Measurements from ENCODE around the gene LCN2. TPM values are rescaled to one million over a fixed set of nuclear protein-coding genes. Genes with fewer than 3 reads are reported as not detected.

LCN2 gene
- total RNA-seq, 2 experiments from 2014 or later: not detected

- peaks cover 2% of the 10 kb centered on the region for H3K36me3 Mint-ChIP-seq
- no peaks in the 10 kb centered on the region for H3K9me3 Mint-ChIP-seq (ENCODE audit: low read depth)
- no peak overlapping the region for H3K4me3 Mint-ChIP-seq
- no peaks in the 10 kb centered on the region for H3K27me3 Mint-ChIP-seq
- no peak overlapping the region for H3K27ac Mint-ChIP-seq
- DNase-seq: no peak
- ATAC-seq: no peak
- CTCF ChIA-PET: interaction anchor here (0.8 to 3.6 kb wide), 30 partner anchors 7 to 347 kb away, joined by 3 to 24 read pairs (median 6); partner anchors contain the start of genes BBLN, NAIF1, PIP5KL1 and PTGES2
- peaks cover 5% of the 10 kb centered on the region for H3K4me1 Mint-ChIP-seq
These were observed 30.8 kb upstream of the LCN2 start for GRCh38 chr9:128118472-128118857.

GRCh38 chr9:128118971-128119665 is 30.1 kb upstream of the LCN2 start:
- DNase-seq: no peak
- no peak overlapping the region for H3K4me3 Mint-ChIP-seq
- CTCF ChIA-PET: interaction anchor here (1.2 to 1.8 kb wide), 3 partner anchors 9 to 58 kb away, joined by 3 to 8 read pairs (median 4); no protein-coding TSS in a partner anchor
- no peak overlapping the region for H3K27ac Mint-ChIP-seq
- H3K9me3 Mint-ChIP-seq (ENCODE audit: low read depth): no peaks in the 10 kb centered on the region
- peaks cover 5% of the 10 kb centered on the region for H3K4me1 Mint-ChIP-seq
- peaks cover 3% of the 10 kb centered on the region for H3K36me3 Mint-ChIP-seq
- H3K27me3 Mint-ChIP-seq: no peaks in the 10 kb centered on the region
- no peak for ATAC-seq

- DNase-seq: no peak
- Mint-ChIP-seq H3K4me3 (no peak overlapping the region), H3K36me3 (peaks cover 3% of the 10 kb centered on the region), H3K27me3 (no peaks in the 10 kb centered on the region), H3K4me1 (peaks cover 10% of the 10 kb centered on the region), H3K9me3 (ENCODE audit: low read depth) (no peaks in the 10 kb centered on the region), H3K27ac (no peak overlapping the region)
- no peak for ATAC-seq
- CTCF ChIA-PET: interaction anchor here (1.2 to 1.8 kb wide), 3 partner anchors 8 to 59 kb away, joined by 3 to 8 read pairs (median 4); no protein-coding TSS in a partner anchor
These were observed 29.1 kb upstream of the LCN2 start for GRCh38 chr9:128120061-128120740.

- no peak for DNase-seq
- H3K27me3 Mint-ChIP-seq: no peaks in the 10 kb centered on the region
- no peaks in the 10 kb centered on the region for H3K9me3 Mint-ChIP-seq (ENCODE audit: low read depth)
- H3K4me3 Mint-ChIP-seq: no peak overlapping the region
- H3K4me1 Mint-ChIP-seq: peaks cover 17% of the 10 kb centered on the region
- CTCF ChIA-PET: interaction anchor here (1.4 to 1.8 kb wide), 2 partner anchors 8 to 179 kb away, joined by 3 to 8 read pairs; no protein-coding TSS in a partner anchor
- peaks cover 3% of the 10 kb centered on the region for H3K36me3 Mint-ChIP-seq
- no peak overlapping the region for H3K27ac Mint-ChIP-seq
- ATAC-seq: no peak
These were observed 28.4 kb upstream of the LCN2 start for GRCh38 chr9:128120741-128121465.

- H3K4me3 Mint-ChIP-seq: no peak overlapping the region
- H3K9me3 Mint-ChIP-seq (ENCODE audit: low read depth): no peaks in the 10 kb centered on the region
- peaks cover 22% of the 10 kb centered on the region for H3K4me1 Mint-ChIP-seq
- ATAC-seq (no peak), DNase-seq (no peak)
- peaks cover 3% of the 10 kb centered on the region for H3K36me3 Mint-ChIP-seq
- CTCF ChIA-PET: interaction anchor here (1.4 kb wide), 1 partner anchor 179 kb away, joined by 3 read pairs; no protein-coding TSS in a partner anchor
- H3K27me3 Mint-ChIP-seq: no peaks in the 10 kb centered on the region
- H3K27ac Mint-ChIP-seq: no peak overlapping the region
These were observed 27.8 kb upstream of the LCN2 start for GRCh38 chr9:128121466-128121810.

- CTCF ChIA-PET: interaction anchor here (1.4 kb wide), 1 partner anchor 180 kb away, joined by 3 read pairs; no protein-coding TSS in a partner anchor
- H3K36me3 Mint-ChIP-seq: peaks cover 3% of the 10 kb centered on the region
- H3K27me3 Mint-ChIP-seq: no peaks in the 10 kb centered on the region
- peaks cover 22% of the 10 kb centered on the region for H3K4me1 Mint-ChIP-seq
- H3K9me3 Mint-ChIP-seq (ENCODE audit: low read depth): no peaks in the 10 kb centered on the region
- DNase-seq (no peak), ATAC-seq (no peak)
- no peak overlapping the region for H3K4me3 Mint-ChIP-seq
- H3K27ac Mint-ChIP-seq: no peak overlapping the region
These were observed 27.1 kb upstream of the LCN2 start for GRCh38 chr9:128121924-128122808.

GRCh38 chr9:128122809-128123175 is 26.5 kb upstream of the LCN2 start:
- DNase-seq (no peak), ATAC-seq (no peak)
- H3K4me3 Mint-ChIP-seq: no peak overlapping the region
- no peak overlapping the region for H3K27ac Mint-ChIP-seq
- H3K4me1 Mint-ChIP-seq: peaks cover 18% of the 10 kb centered on the region
- H3K36me3 Mint-ChIP-seq: peaks cover 3% of the 10 kb centered on the region
- CTCF ChIA-PET: no interaction called here
- H3K9me3 Mint-ChIP-seq (ENCODE audit: low read depth): no peaks in the 10 kb centered on the region
- H3K27me3 Mint-ChIP-seq: no peaks in the 10 kb centered on the region

GRCh38 chr9:128123451-128124080 is 25.7 kb upstream of the LCN2 start:
- peaks cover 3% of the 10 kb centered on the region for H3K36me3 Mint-ChIP-seq
- peaks cover 19% of the 10 kb centered on the region for H3K4me1 Mint-ChIP-seq
- CTCF ChIA-PET: interaction anchor here (1.0 to 3.5 kb wide), 4 partner anchors 7 to 68 kb away, joined by 3 to 24 read pairs (median 4); no protein-coding TSS in a partner anchor
- H3K4me3 Mint-ChIP-seq: no peak overlapping the region
- no peaks in the 10 kb centered on the region for H3K9me3 Mint-ChIP-seq (ENCODE audit: low read depth)
- ATAC-seq (no peak), DNase-seq (no peak)
- H3K27ac Mint-ChIP-seq: no peak overlapping the region
- H3K27me3 Mint-ChIP-seq: no peaks in the 10 kb centered on the region

- no peaks in the 10 kb centered on the region for H3K9me3 Mint-ChIP-seq (ENCODE audit: low read depth)
- CTCF ChIA-PET: interaction anchor here (0.7 to 3.5 kb wide), 12 partner anchors 8 to 182 kb away, joined by 3 to 24 read pairs (median 3); no protein-coding TSS in a partner anchor
- peaks cover 3% of the 10 kb centered on the region for H3K36me3 Mint-ChIP-seq
- DNase-seq (no peak), ATAC-seq (no peak)
- H3K4me1 Mint-ChIP-seq: peaks cover 25% of the 10 kb centered on the region
- no peak overlapping the region for H3K27ac Mint-ChIP-seq
- no peak overlapping the region for H3K4me3 Mint-ChIP-seq
- H3K27me3 Mint-ChIP-seq: peaks cover 3% of the 10 kb centered on the region
These were observed 24.8 kb upstream of the LCN2 start for GRCh38 chr9:128124451-128124850.

- no peak overlapping the region for H3K27ac Mint-ChIP-seq
- no peak overlapping the region for H3K4me3 Mint-ChIP-seq
- CTCF ChIA-PET: interaction anchor here (0.7 to 3.5 kb wide), 14 partner anchors 8 to 410 kb away, joined by 3 to 24 read pairs (median 3); partner anchors contain the start of gene PTRH1
- H3K4me1 Mint-ChIP-seq: peaks cover 28% of the 10 kb centered on the region
- peak; percentile 65 for DNase-seq
- H3K36me3 Mint-ChIP-seq: peaks cover 3% of the 10 kb centered on the region
- H3K9me3 Mint-ChIP-seq (ENCODE audit: low read depth): no peaks in the 10 kb centered on the region
- peaks cover 3% of the 10 kb centered on the region for H3K27me3 Mint-ChIP-seq
- ATAC-seq: no peak
These were observed 24.2 kb upstream of the LCN2 start for GRCh38 chr9:128124873-128125579.

GRCh38 chr9:128125580-128126354 is 23.5 kb upstream of the LCN2 start:
- CTCF ChIA-PET: interaction anchor here (0.5 to 3.5 kb wide), 9 partner anchors 9 to 411 kb away, joined by 3 to 24 read pairs (median 3); partner anchors contain the start of gene PTRH1
- ATAC-seq: no peak
- peaks cover 3% of the 10 kb centered on the region for H3K36me3 Mint-ChIP-seq
- peaks cover 3% of the 10 kb centered on the region for H3K27me3 Mint-ChIP-seq
- DNase-seq: no peak
- no peaks in the 10 kb centered on the region for H3K9me3 Mint-ChIP-seq (ENCODE audit: low read depth)
- H3K4me3 Mint-ChIP-seq: peak overlapping the region; percentile 78
- H3K27ac Mint-ChIP-seq: peak overlapping the region; percentile 30
- H3K4me1 Mint-ChIP-seq: peaks cover 28% of the 10 kb centered on the region
